IMR-90 (cell line): ENCODE results near the gene CDC42EP3. TPM values are rescaled to one million over a fixed set of nuclear protein-coding genes. Genes with fewer than 3 reads are reported as not detected.

Source experiments
- ATAC-seq: fragments of 200-7000 bp; cut with Tn5 transposase; 2 replicates; pipeline ENCODE4 v1.9.1; 2020; ENCODE audit warnings: low read depth, mild to moderate bottlenecking, moderate library complexity
- BruUV-seq: library from RNA; stranded (reverse); fragments of 400-500 nt; replicated peaks from 2 replicates; lab custom pipeline; 2021; lab: Mats Ljungman, UMichigan
- CTCF ChIA-PET: fragments of 300-600 bp; formaldehyde crosslinking; extraction: SDS; loops from one replicate; lab custom pipeline; 2021; ENCODE audit warnings: antibody characterized with exemption; lab: Yijun Ruan, JAX
- POLR2A ChIA-PET: fragments of 300-600 bp; sonication (Branson Sonifier 250); formaldehyde crosslinking; loops from one replicate; lab custom pipeline; 2022; ENCODE audit warnings: antibody characterized with exemption; ENCODE audit not compliant: unreplicated experiment; lab: Charles Lee
- DNase-seq: peaks from one replicate; pipeline ENCODE4 v3.0.0; 2013
- H2AFZ ChIP-seq: replicated peaks from 2 replicates; pipeline ENCODE3; 2013; ENCODE audit warnings: low read length, mild to moderate bottlenecking; ENCODE audit not compliant: poor library complexity
- H2AK5ac ChIP-seq: 2 replicates; pipeline ENCODE4 v1.6.1; 2013; ENCODE audit warnings: low read depth, low read length, inconsistent platforms
- H2AK9ac ChIP-seq: replicated peaks from 2 replicates; pipeline ENCODE3; 2013; ENCODE audit warnings: mild to moderate bottlenecking, low read depth, low read length, moderate library complexity; ENCODE audit not compliant: poor library complexity
- H2BK120ac ChIP-seq: 2 replicates; pipeline ENCODE4 v1.6.1; 2013; ENCODE audit warnings: low read depth, low read length, inconsistent platforms
- H2BK15ac ChIP-seq: 3 replicates; pipeline ENCODE4 v1.6.1; 2013; ENCODE audit warnings: low read depth, low read length, inconsistent platforms
- H2BK20ac ChIP-seq: 2 replicates; pipeline ENCODE4 v1.6.1; 2013; ENCODE audit warnings: low read depth, mild to moderate bottlenecking, inconsistent platforms, low read length, moderate library complexity
- H2BK5ac ChIP-seq: 2 replicates; pipeline ENCODE4 v1.6.1; 2013; ENCODE audit warnings: mild to moderate bottlenecking, low read depth, low read length, inconsistent platforms; ENCODE audit not compliant: poor library complexity, severe bottlenecking
- H3K14ac ChIP-seq: replicated peaks from 2 replicates; pipeline ENCODE4 v1.6.1; 2013; ENCODE audit warnings: low read depth, low read length, inconsistent platforms
- H3K18ac ChIP-seq: 2 replicates; pipeline ENCODE4 v1.6.1; 2013; ENCODE audit warnings: low read depth, low read length, control low read depth
- H3K23ac ChIP-seq: 2 replicates; pipeline ENCODE4 v1.6.1; 2013; ENCODE audit warnings: low read depth, low read length, inconsistent platforms
- H3K27ac ChIP-seq: 2 replicates; pipeline ENCODE4 v1.5.1; 2013; ENCODE audit warnings: mild to moderate bottlenecking, control low read depth, low read length; ENCODE audit not compliant: insufficient read depth
- H3K27me3 ChIP-seq: 2 replicates; pipeline ENCODE4 v1.6.1; 2013; ENCODE audit warnings: low read length; ENCODE audit not compliant: control insufficient read depth, insufficient read depth
- H3K36me3 ChIP-seq: 2 replicates; pipeline ENCODE4 v1.6.1; 2013; ENCODE audit warnings: low read length, mixed read lengths; ENCODE audit not compliant: control insufficient read depth, insufficient read depth
- H3K4ac ChIP-seq: 2 replicates; pipeline ENCODE4 v1.6.1; 2013; ENCODE audit warnings: low read depth, low read length, inconsistent platforms
- H3K4me1 ChIP-seq: 2 replicates; pipeline ENCODE4 v1.6.1; 2013; ENCODE audit warnings: low read length, mixed read lengths; ENCODE audit not compliant: control insufficient read depth, insufficient read depth
- H3K4me2 ChIP-seq: 2 replicates; pipeline ENCODE4 v1.6.1; 2013; ENCODE audit warnings: low read depth, mild to moderate bottlenecking, control low read depth, low read length, moderate library complexity
- H3K4me3 ChIP-seq: 2 replicates; pipeline ENCODE4 v1.5.1; 2013; ENCODE audit warnings: low read depth, mild to moderate bottlenecking, control low read depth, low read length, moderate library complexity; ENCODE audit not compliant: insufficient read depth
- H3K56ac ChIP-seq: 2 replicates; pipeline ENCODE4 v1.6.1; 2013; ENCODE audit warnings: low read length, inconsistent platforms; ENCODE audit not compliant: insufficient read depth; ENCODE audit errors: extremely low read depth
- H3K79me1 ChIP-seq, 2 experiments: 2 replicates each; pipeline ENCODE4 v1.6.1; 2013; ENCODE audit warnings: low read length in 2 of 2, inconsistent platforms in 1 of 2, low read depth in 1 of 2
- H3K9ac ChIP-seq: 2 replicates; pipeline ENCODE4 v1.6.1; 2013; ENCODE audit warnings: low read depth, low read length, control low read depth
- H3K9me1 ChIP-seq: 2 replicates; pipeline ENCODE4 v1.6.1; 2013; ENCODE audit warnings: low read length, inconsistent platforms; ENCODE audit not compliant: insufficient read depth
- H3K9me3 ChIP-seq: 2 replicates; pipeline ENCODE4 v1.6.1; 2013; ENCODE audit warnings: low read length; ENCODE audit not compliant: control insufficient read depth, insufficient read depth
- H4K20me1 ChIP-seq: 2 replicates; pipeline ENCODE4 v1.6.1; 2013; ENCODE audit warnings: low read length, inconsistent platforms; ENCODE audit not compliant: insufficient read depth
- H4K5ac ChIP-seq: 2 replicates; pipeline ENCODE4 v1.6.1; 2013; ENCODE audit warnings: mild to moderate bottlenecking, low read depth, low read length, control low read depth
- H4K8ac ChIP-seq, 2 experiments: 2 replicates each; pipeline ENCODE4 v1.6.1; 2013; ENCODE audit warnings: low read depth in 2 of 2, low read length in 2 of 2, control low read depth in 1 of 2, inconsistent platforms in 1 of 2
- H4K91ac ChIP-seq: 2 replicates; pipeline ENCODE4 v1.6.1; 2013; ENCODE audit warnings: low read depth, low read length, inconsistent platforms; ENCODE audit not compliant: insufficient read depth
- CEBPB ChIP-seq: IDR thresholded peaks from 2 replicates; pipeline ENCODE4 v1.6.1; 2012; ENCODE audit warnings: low read depth, low read length, improper control_type of control experiment
- NFE2L2 ChIP-seq: fragments of 150-350 bp; IDR thresholded peaks from 2 replicates; pipeline ENCODE4 v1.6.1; 2016; ENCODE audit warnings: low read depth, mild to moderate bottlenecking, low read length
- POLR2A ChIP-seq: IDR thresholded peaks from 2 replicates; pipeline ENCODE4 v1.6.1; 2012; ENCODE audit warnings: mild to moderate bottlenecking, low read depth, low read length
- dilution Hi-C: fragments of 300-500 bp; cut with HindIII; formaldehyde crosslinking; loops from one replicate; pipeline ENCODE4 v1.14.3; 2018; ENCODE audit warnings: low sequenced_read_pairs; ENCODE audit not compliant: unreplicated experiment
- in situ Hi-C: fragments of 300-500 bp; cut with MboI; formaldehyde crosslinking; loops from 3 replicates; pipeline ENCODE4 v1.14.3; 2019; ENCODE audit warnings: low sequenced_read_pairs, inconsistent platforms, mixed read lengths
- intact Hi-C: fragments of 100-400 bp; cut with micrococcal nuclease; formaldehyde crosslinking; loops from 2 replicates; pipeline ENCODE4 v1.10.0; 2022
- polyA plus RNA-seq, 3 experiments: library from polyadenylated mRNA; depleted of rRNA; stranded (reverse); fragments of >200 nt; gene quantifications; 2 replicates each; pipeline ENCODE4 v1.2.3, GENCODE V29; 2012; ENCODE audit warnings: low replicate concordance in 1 of 3
- total RNA-seq: library from RNA; depleted of rRNA; stranded (reverse); fragments of >200 nt; gene quantifications from 2 replicates; pipeline ENCODE4 v1.2.3, GENCODE V29; 2012

CDC42EP3 gene
- total and polyA plus RNA-seq, 2 of the 4 experiments (the other 2 are of a cell fraction): 167 to 193 TPM

- H3K14ac ChIP-seq: no peak overlapping the region
- H3K27ac ChIP-seq: no peak overlapping the region
- H2BK20ac ChIP-seq: no peak overlapping the region
- H3K79me1 ChIP-seq: no peaks in the 10 kb centered on the region
- no peak overlapping the region for H4K91ac ChIP-seq
- no peak overlapping the region for H2BK15ac ChIP-seq
- no peak overlapping the region for H3K23ac ChIP-seq
- H3K9ac ChIP-seq: no peak overlapping the region
- BruUV-seq: no TSS peak
- H3K36me3 ChIP-seq: no peaks in the 10 kb centered on the region
- intact Hi-C loops (no loop called here), dilution Hi-C loops (no loop called here), in situ Hi-C loops (no loop called here)
- H3K18ac ChIP-seq: no peak overlapping the region
- H3K9me3 ChIP-seq: no peaks in the 10 kb centered on the region
- no peak for DNase-seq
- H3K4ac ChIP-seq: no peak overlapping the region
- H3K56ac ChIP-seq: no peak overlapping the region
- H3K9me1 ChIP-seq: peaks cover 4% of the 10 kb centered on the region; the same call in 1 of the 2 replicates
- H2AFZ ChIP-seq: no peak overlapping the region
- H4K5ac ChIP-seq: no peak overlapping the region
- no peak overlapping the region for H2AK5ac ChIP-seq
- no peak overlapping the region for H2AK9ac ChIP-seq
- no peak overlapping the region for H3K4me3 ChIP-seq
- H3K4me2 ChIP-seq: no peak overlapping the region
- H2BK5ac ChIP-seq: no peak overlapping the region
- TF ChIP-seq NFE2L2: no peak
- no peak for TF ChIP-seq CEBPB
- TF ChIP-seq POLR2A: no peak
- POLR2A ChIA-PET: interaction anchor here (0.5 kb wide), 1 partner anchor 173 kb away, joined by 5 read pairs; no protein-coding TSS in a partner anchor
- CTCF ChIA-PET: no interaction called here
- ATAC-seq: no peak
- H2BK120ac ChIP-seq: no peak overlapping the region
- peaks cover 9% of the 10 kb centered on the region for H3K4me1 ChIP-seq
- no peak overlapping the region for H4K8ac ChIP-seq
- no peaks in the 10 kb centered on the region for H3K27me3 ChIP-seq
- H4K20me1 ChIP-seq: no peaks in the 10 kb centered on the region
Measured at GRCh38 chr2:37602702-37603101, 68.7 kb downstream of the CDC42EP3 start.
